OCI-LY1 (cell line): ENCODE data around the gene RAD51B.

Experiments used
- H2AFZ ChIP-seq: fragments of 200-600 bp; sonication (generic), shearing (Covaris generic); 2 replicates; pipeline ENCODE4 v1.6.0; 2014; ENCODE audit warnings: antibody characterized with exemption, mild to moderate bottlenecking, low read length
- H3F3A ChIP-seq: fragments of 200-600 bp; sonication (generic), shearing (Covaris generic); 2 replicates; pipeline ENCODE4 v1.6.0; 2014; ENCODE audit warnings: mild to moderate bottlenecking, antibody characterized with exemption, low read length, moderate library complexity; ENCODE audit not compliant: insufficient read depth
- H3K27ac ChIP-seq: fragments of 200-600 bp; sonication (generic); 2 replicates; pipeline ENCODE4 v1.5.1; 2014; ENCODE audit warnings: low read length, mixed run types, mild to moderate bottlenecking, low read depth; ENCODE audit not compliant: poor library complexity, severe bottlenecking
- H3K27me3 ChIP-seq: fragments of 200-600 bp; sonication (generic); 2 replicates; pipeline ENCODE4 v1.6.0; 2014; ENCODE audit warnings: antibody characterized with exemption, mild to moderate bottlenecking, low read length, moderate library complexity; ENCODE audit not compliant: insufficient read depth
- H3K36me3 ChIP-seq: fragments of 200-600 bp; sonication (generic); 2 replicates; pipeline ENCODE4 v1.6.1; 2014; ENCODE audit warnings: mild to moderate bottlenecking, antibody characterized with exemption, low read length, moderate library complexity, mixed read lengths; ENCODE audit not compliant: insufficient read depth
- H3K4me1 ChIP-seq: fragments of 200-600 bp; sonication (generic); 2 replicates; pipeline ENCODE4 v1.5.1; 2014; ENCODE audit warnings: mild to moderate bottlenecking, low read length, moderate library complexity; ENCODE audit not compliant: insufficient read depth, severe bottlenecking
- H3K4me2 ChIP-seq: fragments of 200-600 bp; sonication (generic), shearing (Covaris generic); 2 replicates; pipeline ENCODE4 v1.6.1; 2014; ENCODE audit warnings: low read length
- H3K4me3 ChIP-seq: fragments of 200-600 bp; sonication (generic); 2 replicates; pipeline ENCODE4 v1.5.1; 2014; ENCODE audit warnings: low read length, low read depth, mild to moderate bottlenecking, mixed read lengths; ENCODE audit not compliant: poor library complexity, severe bottlenecking
- H3K79me2 ChIP-seq: fragments of 200-600 bp; shearing (Covaris generic); 2 replicates; pipeline ENCODE4 v1.6.1; 2016; ENCODE audit warnings: mixed run types, low read length, mixed read lengths; ENCODE audit not compliant: insufficient read depth
- H3K9ac ChIP-seq: fragments of 200-600 bp; sonication (generic), shearing (Covaris generic); 2 replicates; pipeline ENCODE4 v1.6.1; 2014; ENCODE audit warnings: mild to moderate bottlenecking, low read length, mixed read lengths
- H3K9me2 ChIP-seq: fragments of 200-600 bp; sonication (generic), shearing (Covaris generic); 2 replicates; pipeline ENCODE4 v1.6.1; 2014; ENCODE audit warnings: low read depth, mild to moderate bottlenecking, low read length, mixed read lengths
- H3K9me3 ChIP-seq: fragments of 200-600 bp; shearing (Covaris generic); 2 replicates; pipeline ENCODE4 v1.6.1; 2014; ENCODE audit warnings: low read length, mixed read lengths
- H4K20me1 ChIP-seq: fragments of 200-600 bp; sonication (generic), shearing (Covaris generic); 2 replicates; pipeline ENCODE4 v1.6.0; 2016; ENCODE audit warnings: mild to moderate bottlenecking, low read length; ENCODE audit not compliant: insufficient read depth
- CTCF ChIP-seq: fragments of 200-600 bp; sonication (generic), shearing (Covaris generic); IDR thresholded peaks from 2 replicates; pipeline ENCODE4 v1.5.1; 2017; ENCODE audit warnings: mild to moderate bottlenecking, antibody characterized with exemption, low read length, moderate library complexity, mixed read lengths
- EZH2 ChIP-seq: fragments of 200-600 bp; sonication (generic), shearing (Covaris generic); IDR thresholded peaks from 2 replicates; pipeline ENCODE4 v1.8.0; 2017; ENCODE audit warnings: borderline replicate concordance, mixed run types, mild to moderate bottlenecking, antibody characterized with exemption, low read length, moderate library complexity, mixed read lengths

RAD51B gene

GRCh38 chr14:68328509-68328908, 508.9 kb downstream of the RAD51B start:
- no peaks in the 10 kb centered on the region for H3K9me3 ChIP-seq
- H3K4me1 ChIP-seq = peaks cover 48% of the 10 kb centered on the region
- no peaks in the 10 kb centered on the region for H3K27me3 ChIP-seq
- no peaks in the 10 kb centered on the region for H3F3A ChIP-seq
- H3K4me3 ChIP-seq = no peak overlapping the region
- no peak overlapping the region for H3K4me2 ChIP-seq
- H3K79me2 ChIP-seq = no peaks in the 10 kb centered on the region
- H3K36me3 ChIP-seq = no peaks in the 10 kb centered on the region
- H4K20me1 ChIP-seq = no peaks in the 10 kb centered on the region
- no peak overlapping the region for H3K9ac ChIP-seq
- H2AFZ ChIP-seq = no peak overlapping the region
- no peak for TF ChIP-seq EZH2
- TF ChIP-seq CTCF = no peak
- no peaks in the 10 kb centered on the region for H3K9me2 ChIP-seq
- H3K27ac ChIP-seq = no peak overlapping the region

- no peak overlapping the region for H3K4me2 ChIP-seq
- no peak overlapping the region for H3K27ac ChIP-seq
- H3K9ac ChIP-seq = no peak overlapping the region
- no peaks in the 10 kb centered on the region for H3K27me3 ChIP-seq
- no peaks in the 10 kb centered on the region for H3K9me3 ChIP-seq
- H3K4me1 ChIP-seq = peaks cover 40% of the 10 kb centered on the region
- no peaks in the 10 kb centered on the region for H4K20me1 ChIP-seq
- no peak overlapping the region for H3K4me3 ChIP-seq
- H3K36me3 ChIP-seq = no peaks in the 10 kb centered on the region
- TF ChIP-seq CTCF (no peak), EZH2 (no peak)
- H3K9me2 ChIP-seq = no peaks in the 10 kb centered on the region
- no peaks in the 10 kb centered on the region for H3F3A ChIP-seq
- H3K79me2 ChIP-seq = no peaks in the 10 kb centered on the region
- H2AFZ ChIP-seq = no peak overlapping the region
Measured at GRCh38 chr14:68331426-68331825, 511.8 kb downstream of the RAD51B start.

- no peak overlapping the region for H3K27ac ChIP-seq
- TF ChIP-seq EZH2 (no peak), CTCF (no peak)
- H3K9ac ChIP-seq = no peak overlapping the region
- H3K36me3 ChIP-seq = no peaks in the 10 kb centered on the region
- no peaks in the 10 kb centered on the region for H4K20me1 ChIP-seq
- no peak overlapping the region for H2AFZ ChIP-seq
- no peak overlapping the region for H3K4me2 ChIP-seq
- H3K79me2 ChIP-seq = no peaks in the 10 kb centered on the region
- no peaks in the 10 kb centered on the region for H3K27me3 ChIP-seq
- no peaks in the 10 kb centered on the region for H3K9me3 ChIP-seq
- peaks cover 35% of the 10 kb centered on the region for H3K4me1 ChIP-seq
- no peaks in the 10 kb centered on the region for H3F3A ChIP-seq
- no peak overlapping the region for H3K4me3 ChIP-seq
- no peaks in the 10 kb centered on the region for H3K9me2 ChIP-seq
Measured at GRCh38 chr14:68331991-68332390, 512.4 kb downstream of the RAD51B start.
